HepG2 (cell line): ENCODE measurements around the gene EPHA2. TPM values are rescaled to one million over a fixed set of nuclear protein-coding genes. Genes with fewer than 3 reads are reported as not detected.

ENCODE experiments used
- ATAC-seq: fragments of 200-7000 bp; cut with Tn5 transposase; 3 replicates; pipeline ENCODE4 v1.9.1; 2020; ENCODE audit warnings: mild to moderate bottlenecking, moderate library complexity
- BruUV-seq: library from RNA; stranded (reverse); fragments of 400-500 nt; replicated peaks from 2 replicates; lab custom pipeline; 2021; lab: Mats Ljungman, UMichigan
- CTCF ChIA-PET: fragments of 300-600 bp; formaldehyde crosslinking; extraction: SDS; loops from one replicate; lab custom pipeline; 2021; ENCODE audit warnings: low total read pairs, inconsistent platforms, low intra/inter-chr PET ratio; lab: Yijun Ruan, JAX
- POLR2A ChIA-PET: fragments of 350-600 bp; sonication (Branson Sonifier 250); formaldehyde crosslinking; loops from one replicate; lab custom pipeline; 2020; ENCODE audit warnings: antibody characterized with exemption, inconsistent platforms; lab: Yijun Ruan, JAX
- DNase-seq: peaks from one replicate; pipeline ENCODE4 v3.0.0-alpha.2; 2015; ENCODE audit warnings: low spot score
- FAIRE-seq: peaks from 3 replicates; lab custom pipeline; 2011; peaks lifted over from hg19 to GRCh38; lab: Jason Lieb, UNC
- H2AFZ ChIP-seq: one replicate; pipeline ENCODE4 v1.6.1; 2011; ENCODE audit warnings: low read length, inconsistent platforms
- H3K27ac ChIP-seq: fragments of 300-600 bp; 3 replicates; pipeline ENCODE4 v1.8.0; 2011; ENCODE audit warnings: mixed run types, mild to moderate bottlenecking, mixed read lengths, low read length, inconsistent platforms; ENCODE audit not compliant: insufficient read depth; ENCODE audit errors: extremely low read length
- H3K27me3 ChIP-seq, 2 experiments: fragments of 200-600 bp in 1 of 2; 2 replicates in 1 of 2; 3 replicates in 1 of 2; pipeline versions ENCODE4 v1.6.0 to v1.8.0; 2011; ENCODE audit warnings: low read length in 2 of 2, mild to moderate bottlenecking in 2 of 2, moderate library complexity in 2 of 2, inconsistent platforms in 1 of 2; ENCODE audit not compliant: insufficient read depth in 2 of 2, control insufficient read depth in 1 of 2
- H3K36me3 ChIP-seq, 2 experiments: fragments of 200-600 bp in 1 of 2; replicated peaks in 1 of 2; 2 replicates in 1 of 2; 3 replicates in 1 of 2; pipeline versions ENCODE4 v1.5.1 to v1.8.0; 2011; ENCODE audit warnings: low read length in 2 of 2, inconsistent platforms in 1 of 2; ENCODE audit not compliant: insufficient read depth in 2 of 2, control insufficient read depth in 1 of 2
- H3K4me1 ChIP-seq: 2 replicates; pipeline ENCODE4 v1.5.1; 2012; ENCODE audit warnings: low read length, inconsistent platforms; ENCODE audit not compliant: insufficient read depth
- H3K4me2 ChIP-seq: 2 replicates; pipeline ENCODE4 v1.6.0; 2011; ENCODE audit warnings: low read depth, low read length, inconsistent platforms
- H3K4me3 ChIP-seq, 3 experiments: fragments of 200-600 bp in 1 of 3; sonication (generic), shearing (Covaris generic) in 1 of 3; replicated peaks in 1 of 3; 2 replicates each; pipeline ENCODE4 v1.5.1; 2011 to 2016; ENCODE audit warnings: low read length in 3 of 3, inconsistent platforms in 2 of 3, low read depth in 2 of 3, mild to moderate bottlenecking in 2 of 3, control low read depth in 1 of 3, mixed read lengths in 1 of 3; ENCODE audit not compliant: insufficient read depth in 1 of 3
- H3K79me2 ChIP-seq: one replicate; pipeline ENCODE4 v1.6.1; 2011; ENCODE audit warnings: low read length, inconsistent platforms; ENCODE audit not compliant: insufficient read depth
- H3K9ac ChIP-seq: 2 replicates; pipeline ENCODE4 v1.6.0; 2011; ENCODE audit warnings: mild to moderate bottlenecking, low read depth, low read length, inconsistent platforms; ENCODE audit not compliant: insufficient read depth
- H3K9me3 ChIP-seq: 2 replicates; pipeline ENCODE4 v1.5.1; 2012; ENCODE audit warnings: mild to moderate bottlenecking, low read length
- H4K20me1 ChIP-seq: 2 replicates; pipeline ENCODE4 v1.6.0; 2011; ENCODE audit warnings: inconsistent platforms, mild to moderate bottlenecking, low read length, moderate library complexity; ENCODE audit not compliant: insufficient read depth
- AGO1 ChIP-seq: fragments of 200-400 bp; formaldehyde crosslinking; IDR thresholded peaks from 2 replicates; pipeline ENCODE4 v1.6.1; 2017; ENCODE audit warnings: mild to moderate bottlenecking, low read depth, low read length, moderate library complexity; ENCODE audit not compliant: poor library complexity, severe bottlenecking
- FOSL1 ChIP-seq: sonication (generic); formaldehyde crosslinking; IDR thresholded peaks from 2 replicates; pipeline ENCODE4 v1.9.0; 2021; ENCODE audit warnings: missing genetic modification reagents, borderline replicate concordance
- GTF2F1 ChIP-seq: fragments of 150-350 bp; IDR thresholded peaks from 2 replicates; pipeline ENCODE4 v1.6.1; 2014; ENCODE audit warnings: low read length
- HNRNPK ChIP-seq: fragments of 200-400 bp; formaldehyde crosslinking; IDR thresholded peaks from 2 replicates; pipeline ENCODE4 v1.6.1; 2018; ENCODE audit warnings: low read length, low read depth, moderate library complexity, mild to moderate bottlenecking; ENCODE audit not compliant: poor library complexity, severe bottlenecking
- KDM5A ChIP-seq: fragments of 200-600 bp; sonication (generic); IDR thresholded peaks from 2 replicates; pipeline ENCODE4 v1.7.0; 2018; ENCODE audit warnings: antibody characterized with exemption, mild to moderate bottlenecking, low read length, borderline replicate concordance
- MXI1 ChIP-seq: IDR thresholded peaks from 3 replicates; pipeline ENCODE4 v1.6.1; 2012; ENCODE audit warnings: low read depth, low read length, inconsistent platforms, borderline replicate concordance
- NFAT5 ChIP-seq: sonication (generic); formaldehyde crosslinking; IDR thresholded peaks from 2 replicates; pipeline ENCODE4 v1.4.0; 2020; ENCODE audit warnings: missing genetic modification reagents
- PATZ1 ChIP-seq: sonication (generic); formaldehyde crosslinking; IDR thresholded peaks from 2 replicates; pipeline ENCODE4 v1.4.0; 2020; ENCODE audit warnings: missing genetic modification reagents
- ZFP37 ChIP-seq: sonication (generic); formaldehyde crosslinking; IDR thresholded peaks from 2 replicates; pipeline ENCODE4 v1.4.0; 2020; ENCODE audit warnings: missing genetic modification reagents, borderline replicate concordance
- ZNF451 ChIP-seq: sonication (generic); formaldehyde crosslinking; IDR thresholded peaks from 2 replicates; pipeline ENCODE4 v1.5.0; 2020; ENCODE audit warnings: mild to moderate bottlenecking, missing genetic modification reagents
- ZNF501 ChIP-seq: sonication (generic); formaldehyde crosslinking; IDR thresholded peaks from 2 replicates; pipeline ENCODE4 v1.5.1; 2020; ENCODE audit warnings: mild to moderate bottlenecking, moderate library complexity, missing genetic modification reagents
- ZNF691 ChIP-seq: sonication (generic); formaldehyde crosslinking; IDR thresholded peaks from 2 replicates; pipeline ENCODE4 v1.4.0; 2020; ENCODE audit warnings: missing genetic modification reagents, low read depth, mild to moderate bottlenecking, borderline replicate concordance
- WGBS: methylation state at CpG from one replicate; pipeline ENCODE4 v1.1.6; 2017; ENCODE audit warnings: low lambda C conversion rate; 5-methylcytosine and 5-hydroxymethylcytosine counted together
- in situ Hi-C: cut with HindIII; loops from 2 replicates; pipeline ENCODE4 v1.10.0; 2017; ENCODE audit warnings: low pct_unique_long_range_greater_than_20kb; ENCODE audit not compliant: extremely low pct_ligation_motif_present
- intact Hi-C: fragments of 100-400 bp; cut with micrococcal nuclease; formaldehyde crosslinking; loops from one replicate; pipeline ENCODE4 v1.10.0; 2022; ENCODE audit not compliant: unreplicated experiment
- polyA plus RNA-seq, 8 experiments: library from polyadenylated mRNA; depleted of rRNA in 3 of 8; stranded (reverse) in 7 of 8; unstranded in 1 of 8; fragments of >200 nt; fragmentation: Illumina TruSeq in 4 of 8; extraction: Trizol in 4 of 8; gene quantifications; 2 replicates each; pipeline versions ENCODE4 v1.2.1 to v1.2.3, GENCODE V29; 2011 to 2016; ENCODE audit warnings: low read depth in 4 of 8, missing spikeins in 1 of 8, mixed read lengths in 1 of 8; ENCODE audit not compliant: insufficient read depth in 1 of 8
- total RNA-seq, 5 experiments: library from RNA; depleted of rRNA; stranded (reverse); fragments of >200 nt; fragmentation: Illumina TruSeq; extraction: Trizol; gene quantifications; 2 replicates each; pipeline ENCODE4 v1.2.3, GENCODE V29; 2016; ENCODE audit warnings: low read depth in 1 of 5

The EPHA2 gene
- total and polyA plus RNA-seq, 2 of the 13 experiments (the other 11 are each of a cell fraction or from before 2014, with no cell fraction given) = 33.6 to 53.6 TPM

- peak; percentile 55 for TF ChIP-seq PATZ1 (CRISPR knock-in tag)
- TF ChIP-seq GTF2F1 = no peak
- TF ChIP-seq, all 625 proteins: peak for 8
Measured at GRCh38 chr1:16116002-16116401, 39.9 kb downstream of the EPHA2 start (continued).

GRCh38 chr1:16115468-16115983, 40.3 kb downstream of the EPHA2 start:
- 0% methylated on average over 2 of the region's 6 CpGs for WGBS
- no peaks in the 10 kb centered on the region for H3K9me3 ChIP-seq
- H3K4me1 ChIP-seq = peaks cover 92% of the 10 kb centered on the region
- H3K36me3 ChIP-seq = no peaks in the 10 kb centered on the region
- in situ Hi-C loops = loop anchor here (5.0 kb wide), 1 partner anchor 33 kb away; no protein-coding TSS in a partner anchor
- H3K4me3 ChIP-seq = no peak overlapping the region
- no TSS peak for BruUV-seq
- peaks cover 3 to 5% of the 10 kb centered on the region in 2 experiments; a peak in 2 of 5 replicates for H3K27me3 ChIP-seq
- TF ChIP-seq HNRNPK (no peak), ZNF451 (CRISPR knock-in tag) (no peak), ZNF691 (CRISPR knock-in tag) (no peak), ZFP37 (CRISPR knock-in tag) (no peak), ZNF501 (no peak), NFAT5 (CRISPR knock-in tag) (no peak), MXI1 (no peak), AGO1 (no peak), KDM5A (no peak), FOSL1 (no peak)
- TF ChIP-seq, all 625 proteins: peak for 0
- ChIA-PET POLR2A (no interaction called here), CTCF (no interaction called here)
- ATAC-seq = no peak
- DNase-seq = no peak
- no peak for FAIRE-seq
- intact Hi-C loops = no loop called here
- Histone ChIP-seq H2AFZ (no peak overlapping the region), H3K79me2 (no peaks in the 10 kb centered on the region), H4K20me1 (no peaks in the 10 kb centered on the region; the same call in 1 of the 2 replicates), H3K27ac (no peak overlapping the region), H3K9ac (no peak overlapping the region), H3K4me2 (peak overlapping the region; percentile 58; the same call in 1 of the 2 replicates)
